GM12891 (cell line): ENCODE data around the gene TMTC2. TPM values are rescaled to one million over a fixed set of nuclear protein-coding genes. Genes with fewer than 3 reads are reported as not detected.

Experiments used
- DNase-seq: peaks from one replicate; pipeline ENCODE4 v3.0.0; 2011; ENCODE audit warnings: low spot score; ENCODE audit not compliant: insufficient read length
- FAIRE-seq: peaks from 2 replicates; lab custom pipeline; 2011; peaks lifted over from hg19 to GRCh38; lab: Jason Lieb, UNC
- PAX5 ChIP-seq: IDR thresholded peaks from 2 replicates; pipeline ENCODE4 v1.6.1; 2011; ENCODE audit warnings: low read length, moderate library complexity, mild to moderate bottlenecking; ENCODE audit not compliant: insufficient read depth, severe bottlenecking
- POLR2A ChIP-seq: IDR thresholded peaks from 2 replicates; pipeline ENCODE4 v1.6.1; 2011; ENCODE audit warnings: low read depth, low read length, control low read depth
- POLR2AphosphoS5 ChIP-seq: IDR thresholded peaks from 2 replicates; pipeline ENCODE4 v1.6.1; 2011; ENCODE audit warnings: low read depth, low read length, control low read depth
- POU2F2 ChIP-seq: IDR thresholded peaks from 2 replicates; pipeline ENCODE4 v1.6.1; 2011; ENCODE audit warnings: low read depth, mild to moderate bottlenecking, control low read depth, low read length, moderate library complexity
- SPI1 ChIP-seq: IDR thresholded peaks from 2 replicates; pipeline ENCODE4 v1.6.1; 2011; ENCODE audit warnings: low read depth, low read length, control low read depth
- TAF1 ChIP-seq: IDR thresholded peaks from 2 replicates; pipeline ENCODE4 v1.6.1; 2011; ENCODE audit warnings: low read depth, low read length, control low read depth
- polyA plus RNA-seq: library from polyadenylated mRNA; unstranded; fragments of >200 nt; gene quantifications from one replicate; pipeline ENCODE4 v1.2.1, GENCODE V29; 2012; ENCODE audit warnings: low read depth, missing spikeins, inconsistent platforms; ENCODE audit not compliant: missing spikeins

Gene TMTC2
- polyA plus RNA-seq: 1.1 TPM

GRCh38 chr12:82686168-82687020, at the start of gene TMTC2:
TMTC2 (plus strand) TSS chr12:82686906.
- DNase-seq (peak; percentile 76), FAIRE-seq (peak; percentile 80)
- TF ChIP-seq POLR2AphosphoS5 (peak; percentile 50; the same call in 1 of the 2 replicates), POU2F2 (no peak), SPI1 (no peak), POLR2A (peak; percentile 39; the same call in 1 of the 2 replicates), TAF1 (no peak), PAX5 (no peak)

- DNase-seq: no peak
- FAIRE-seq: no peak
- TF ChIP-seq SPI1: no peak
- TF ChIP-seq POLR2A: no peak
- TF ChIP-seq PAX5: no peak
- TF ChIP-seq POLR2AphosphoS5: no peak
- no peak for TF ChIP-seq POU2F2
These were observed 48.4 kb upstream of the TMTC2 start for GRCh38 chr12:82638324-82638723.

GRCh38 chr12:82644896-82645295, 41.8 kb upstream of the TMTC2 start:
- TF ChIP-seq TAF1 (no peak), POLR2AphosphoS5 (no peak), POU2F2 (no peak), SPI1 (no peak), POLR2A (no peak), PAX5 (no peak)
- DNase-seq (no peak), FAIRE-seq (no peak)

- DNase-seq: no peak
- TF ChIP-seq POLR2AphosphoS5 (no peak), TAF1 (no peak), PAX5 (no peak), SPI1 (no peak), POLR2A (no peak), POU2F2 (no peak)
- FAIRE-seq: no peak
These were observed 41.3 kb upstream of the TMTC2 start for GRCh38 chr12:82645414-82645813.

GRCh38 chr12:82647853-82648252, 38.9 kb upstream of the TMTC2 start:
- FAIRE-seq: no peak
- TF ChIP-seq POLR2AphosphoS5 (no peak), SPI1 (no peak), POLR2A (no peak), PAX5 (no peak), POU2F2 (no peak), TAF1 (no peak)

GRCh38 chr12:82648259-82648909, 38.3 kb upstream of the TMTC2 start:
- no peak for TF ChIP-seq TAF1
- DNase-seq (no peak), FAIRE-seq (peak; percentile 52)

More at GRCh38 chr12:82647853-82648252, 38.9 kb upstream of the TMTC2 start:
- no peak for DNase-seq

GRCh38 chr12:82650627-82651337, 35.9 kb upstream of the TMTC2 start:
- TF ChIP-seq SPI1: no peak
- no peak for TF ChIP-seq POLR2AphosphoS5
- TF ChIP-seq PAX5: no peak
- no peak for TF ChIP-seq TAF1
- no peak for TF ChIP-seq POLR2A
- no peak for TF ChIP-seq POU2F2
- DNase-seq: no peak
- FAIRE-seq: no peak

GRCh38 chr12:82651489-82651888, 35.2 kb upstream of the TMTC2 start:
- FAIRE-seq: no peak
- TF ChIP-seq POLR2A (no peak), POU2F2 (no peak), POLR2AphosphoS5 (no peak), SPI1 (no peak), TAF1 (no peak), PAX5 (no peak)
- DNase-seq: no peak

GRCh38 chr12:82652071-82652470, 34.6 kb upstream of the TMTC2 start:
- DNase-seq (no peak), FAIRE-seq (no peak)
- TF ChIP-seq TAF1 (no peak), POLR2A (no peak), PAX5 (no peak), POLR2AphosphoS5 (no peak), SPI1 (peak; percentile 26; the same call in 1 of the 2 replicates), POU2F2 (no peak)
